GM19193 (cell line): ENCODE data around the gene SREBF1.

ENCODE experiments used
- POLR2A ChIP-seq: IDR thresholded peaks from 4 replicates; pipeline ENCODE4 v1.6.1; 2011; ENCODE audit not compliant: insufficient read depth, insufficient read length; ENCODE audit errors: extremely low read depth

The SREBF1 gene

DNA sequence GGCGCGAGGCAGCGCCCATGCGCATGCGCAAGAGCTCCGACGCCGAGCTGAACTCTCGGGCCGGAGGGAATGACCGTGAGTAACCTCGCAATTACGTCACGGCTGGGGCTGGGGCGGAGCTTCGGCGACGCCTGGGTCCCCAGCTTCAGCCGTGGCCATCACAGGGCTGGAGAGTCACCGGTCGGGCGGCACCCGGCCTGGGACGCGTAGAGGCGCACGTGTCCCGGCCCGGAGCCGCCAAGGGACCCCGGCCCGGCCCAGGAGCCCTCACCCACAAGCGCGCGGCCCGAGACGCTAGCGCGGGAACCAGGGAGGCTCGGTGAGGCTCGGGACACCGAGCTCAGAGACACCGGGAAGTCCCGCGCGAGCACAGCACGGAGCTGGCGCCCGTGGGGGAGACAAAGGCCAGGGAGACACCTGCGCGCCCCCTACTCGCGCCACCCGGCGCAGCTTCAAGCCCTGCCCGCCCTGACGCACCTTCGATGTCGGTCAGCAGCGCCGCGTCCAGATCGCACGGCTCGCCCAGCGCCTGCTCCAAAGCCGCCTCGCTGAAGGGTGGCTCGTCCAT lies 452 bp downstream of the SREBF1 start:
- peak; percentile 91 for TF ChIP-seq POLR2A

DNA sequence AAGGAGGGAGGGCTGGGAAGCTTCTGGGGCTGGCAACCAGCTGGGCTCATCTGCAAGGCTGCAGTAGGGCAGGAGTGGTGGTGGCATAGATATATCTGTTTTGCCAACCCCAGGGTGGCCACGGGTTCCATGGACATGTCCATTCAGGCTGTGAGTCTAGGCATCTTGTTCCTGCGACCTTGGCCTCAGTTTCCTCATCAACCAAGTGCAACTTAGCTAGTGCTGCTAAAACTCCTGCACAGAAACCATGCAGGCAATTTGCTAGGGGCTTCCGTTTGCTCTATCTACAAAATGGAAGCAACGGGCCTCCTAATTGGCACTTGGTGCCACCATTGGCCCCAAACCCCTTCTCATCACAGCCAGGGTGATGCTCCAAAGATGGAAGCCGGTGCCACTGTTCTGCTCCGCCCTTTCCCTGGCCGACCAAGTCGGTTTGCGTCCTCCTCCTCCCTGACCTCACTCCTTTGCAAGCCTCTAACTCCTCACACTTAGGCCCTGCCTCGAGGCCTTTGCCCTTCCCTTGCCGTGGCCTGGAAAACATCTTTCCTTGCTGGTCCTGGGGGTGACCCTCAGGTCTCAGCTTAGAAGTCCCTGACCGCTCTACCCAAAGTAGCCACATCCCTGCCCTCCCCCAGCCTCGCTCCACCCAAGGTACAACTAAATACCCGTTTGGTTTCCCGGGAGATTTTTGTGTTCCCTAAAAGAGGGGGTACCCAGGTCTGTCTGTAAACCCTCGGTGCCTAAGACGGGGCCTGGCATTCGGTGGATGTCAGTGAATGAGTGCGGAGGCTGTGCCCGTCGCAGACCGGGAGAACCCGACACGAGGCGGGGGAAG lies 1.2 kb downstream of the SREBF1 start:
- no peak for TF ChIP-seq POLR2A

DNA sequence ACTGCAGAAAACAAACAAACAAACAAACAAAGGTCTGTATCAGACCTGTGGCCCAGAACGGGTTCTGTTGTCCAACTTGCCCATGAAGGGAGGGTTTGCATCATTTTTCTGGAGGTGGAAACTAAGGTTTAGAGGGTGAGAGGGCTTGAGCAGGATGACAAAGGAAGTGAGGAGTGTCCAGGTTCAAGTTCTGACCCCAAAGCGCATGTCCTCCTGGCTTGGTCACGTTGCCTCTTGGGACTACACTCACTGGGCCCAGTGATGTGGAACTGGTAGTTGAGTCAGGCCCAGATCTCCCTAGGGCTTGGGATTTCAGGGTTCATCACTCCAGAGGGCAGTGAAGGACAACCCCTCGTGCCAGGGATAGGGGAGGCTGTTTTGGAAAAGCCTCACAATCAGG lies 1.8 kb downstream of the SREBF1 start:
- no peak for TF ChIP-seq POLR2A

DNA sequence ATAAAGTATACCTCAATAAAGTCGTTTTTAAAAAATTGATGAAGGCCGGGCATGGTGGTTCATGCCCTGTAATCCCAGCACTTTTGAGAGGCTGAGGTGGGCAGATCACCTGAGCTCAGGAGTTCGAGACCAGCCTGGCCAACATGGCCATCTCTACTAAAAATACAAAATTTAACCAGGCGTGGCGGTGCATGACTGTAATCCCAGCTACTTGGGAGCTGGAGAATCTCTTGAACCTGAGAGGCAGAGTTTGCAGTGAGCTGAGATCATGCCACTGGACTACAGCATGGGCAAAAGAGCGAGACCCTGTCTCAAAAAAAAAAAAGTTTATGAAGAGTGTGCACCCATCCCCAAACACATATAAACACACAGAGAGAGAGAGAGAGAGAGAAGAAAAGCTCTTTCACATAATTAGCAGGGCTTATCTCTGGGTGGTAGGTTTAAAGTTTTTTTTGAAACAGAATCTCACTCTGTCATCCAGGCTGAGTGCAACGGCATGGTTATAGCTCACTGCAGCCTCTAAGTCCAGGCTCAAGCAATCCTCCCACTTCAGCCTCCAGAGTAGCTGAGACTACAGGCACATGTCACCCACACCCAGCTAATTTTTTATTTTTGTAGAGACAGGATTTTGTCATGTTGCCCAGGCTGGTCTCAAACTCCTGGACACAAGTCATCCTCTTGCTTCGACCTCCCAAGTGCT lies 3.0 kb downstream of the SREBF1 start:
- TF ChIP-seq POLR2A = no peak

DNA sequence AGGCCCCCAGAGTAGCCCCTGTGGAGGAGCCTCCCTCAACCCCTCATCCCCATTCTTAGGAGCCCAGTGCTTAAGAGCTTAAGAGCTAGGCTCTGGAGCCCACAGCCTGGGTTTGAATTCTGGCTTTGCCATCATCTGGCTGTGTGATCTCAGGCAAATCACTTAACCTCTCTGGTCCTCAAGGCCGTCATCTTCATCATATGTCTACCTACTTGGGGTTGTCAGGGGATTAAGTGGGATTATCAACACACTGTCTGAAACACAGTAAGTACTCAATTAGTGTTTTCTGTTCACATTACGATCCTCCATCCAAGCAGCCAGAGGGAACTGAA lies 4.8 kb downstream of the SREBF1 start:
- TF ChIP-seq POLR2A = no peak

DNA sequence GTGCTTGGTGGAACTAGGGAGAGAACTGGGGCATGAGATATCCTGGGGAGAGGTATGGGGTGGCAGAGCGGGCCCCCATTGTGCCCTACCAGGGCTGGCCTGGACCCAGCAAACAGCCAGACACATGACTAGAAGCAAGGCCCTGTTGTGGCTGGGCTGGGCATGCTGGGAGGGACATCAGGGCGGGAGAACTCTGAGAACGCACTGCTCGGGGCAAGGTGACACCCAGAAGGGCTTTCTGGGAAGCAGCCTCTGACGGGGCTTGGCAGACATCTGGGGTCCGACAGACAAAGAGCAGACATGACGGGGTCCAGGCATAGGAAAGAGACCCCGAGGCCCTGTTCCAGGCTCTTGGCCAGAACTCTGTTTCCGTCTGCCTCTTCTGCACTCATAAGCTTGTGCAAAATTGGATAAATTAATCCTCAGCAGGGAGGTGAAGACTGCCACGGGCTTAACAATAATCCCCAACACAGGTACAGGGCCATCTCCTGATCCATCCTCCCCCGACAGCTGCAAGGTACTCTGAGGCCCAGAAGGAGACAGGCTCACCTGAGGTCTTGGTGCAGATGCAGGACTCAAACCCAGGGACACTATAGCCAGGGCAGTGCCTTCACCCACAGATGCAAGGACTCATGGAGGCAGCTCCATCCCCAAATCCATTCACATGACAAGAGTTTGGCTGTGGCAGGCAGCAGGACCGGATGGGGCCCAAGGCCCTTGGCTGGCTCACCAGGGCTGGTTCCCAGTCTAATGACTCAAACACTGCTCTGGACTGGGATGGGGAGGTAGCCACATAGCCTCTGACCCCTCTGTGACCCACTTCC lies 5.4 kb downstream of the SREBF1 start:
- no peak for TF ChIP-seq POLR2A

GRCh38 chr17:17830740-17831207 lies 6.0 kb downstream of the SREBF1 start:
- no peak for TF ChIP-seq POLR2A

DNA sequence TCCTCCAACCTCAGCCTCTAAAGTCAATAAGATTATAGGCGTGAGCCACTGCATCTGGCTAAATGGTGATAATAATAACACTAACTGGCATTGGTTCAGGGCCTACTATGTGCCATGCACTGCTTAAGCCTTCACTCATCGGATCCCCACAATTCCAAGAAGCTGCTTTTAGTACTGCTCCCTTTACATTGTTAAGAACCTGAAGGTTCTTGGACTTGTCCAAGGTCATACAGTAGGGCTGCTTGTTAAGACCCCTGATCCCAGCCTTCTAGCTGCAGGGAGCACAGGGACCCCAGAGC lies 6.6 kb downstream of the SREBF1 start:
- TF ChIP-seq POLR2A = no peak

GRCh38 chr17:17827826-17828621 lies 8.8 kb downstream of the SREBF1 start:
- TF ChIP-seq POLR2A = no peak

GRCh38 chr17:17826942-17827785 lies 9.6 kb downstream of the SREBF1 start:
- no peak for TF ChIP-seq POLR2A

- TF ChIP-seq POLR2A = no peak
Measured at GRCh38 chr17:17826342-17826713, 10.5 kb downstream of the SREBF1 start.

- no peak for TF ChIP-seq POLR2A
Measured at GRCh38 chr17:17824783-17825614, 11.8 kb downstream of the SREBF1 start.
